ENCODE measurements around the gene YPEL1.

The YPEL1 gene

GRCh38 chr22:21702094-21702493 lies 33.5 kb downstream of the YPEL1 start:
- Histone ChIP-seq H3K27ac (ENCODE audit: low read length) (no peak overlapping the region), H3K9ac (ENCODE audit: low read depth, low read length) (no peak overlapping the region), H3K4me1 (ENCODE audit: insufficient read depth, low read length) (no peaks in the 10 kb centered on the region), H3K27me3 (ENCODE audit: insufficient read depth, low read length) (no peaks in the 10 kb centered on the region), H3K4me3 (ENCODE audit: low read length) (no peak overlapping the region), H3K36me3 (ENCODE audit: insufficient read depth, low read depth, low read length) (peaks cover 30% of the 10 kb centered on the region), H3K9me3 (ENCODE audit: insufficient read depth, low read depth, low read length) (no peaks in the 10 kb centered on the region)

DNA sequence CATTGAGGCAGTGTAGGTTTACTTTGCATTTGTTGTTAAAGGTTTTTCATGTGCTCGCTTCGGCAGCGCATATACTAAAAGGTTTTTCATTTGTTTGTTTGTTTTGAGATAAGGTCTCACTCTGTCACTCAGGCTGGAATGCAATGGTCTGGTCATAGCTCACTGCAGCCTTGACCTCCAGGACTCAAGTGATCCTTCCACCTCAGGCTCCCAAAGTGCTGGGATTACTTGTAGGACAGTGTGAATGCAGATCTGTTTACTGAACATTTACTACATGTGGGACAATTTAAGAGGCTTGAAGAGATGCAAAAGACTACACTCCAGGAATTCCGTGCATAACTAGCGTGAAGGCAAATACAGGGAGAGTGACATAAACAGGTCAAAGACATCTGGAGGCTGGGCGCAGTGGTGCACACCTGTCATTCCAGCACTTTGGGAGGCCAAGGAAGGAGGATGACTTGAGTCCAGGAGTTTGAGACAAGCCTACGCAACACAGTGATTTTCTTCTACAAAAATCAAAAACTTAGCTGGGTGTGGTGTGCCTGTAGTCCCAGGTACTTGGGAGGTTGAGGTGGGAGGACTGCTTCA lies 34.1 kb downstream of the YPEL1 start:
- H3K36me3 ChIP-seq (ENCODE audit: insufficient read depth, low read depth, low read length) = peaks cover 36% of the 10 kb centered on the region
- no peak overlapping the region for H3K27ac ChIP-seq (ENCODE audit: low read length)

GRCh38 chr22:21700822-21701221 lies 34.8 kb downstream of the YPEL1 start:
- no peak overlapping the region for H3K27ac ChIP-seq (ENCODE audit: low read length)
- H3K9ac ChIP-seq (ENCODE audit: low read depth, low read length) = no peak overlapping the region
- H3K4me3 ChIP-seq (ENCODE audit: low read length) = no peak overlapping the region
- no peaks in the 10 kb centered on the region for H3K4me1 ChIP-seq (ENCODE audit: insufficient read depth, low read length)
- no peaks in the 10 kb centered on the region for H3K9me3 ChIP-seq (ENCODE audit: insufficient read depth, low read depth, low read length)
- H3K27me3 ChIP-seq (ENCODE audit: insufficient read depth, low read length) = no peaks in the 10 kb centered on the region
- peaks cover 43% of the 10 kb centered on the region for H3K36me3 ChIP-seq (ENCODE audit: insufficient read depth, low read depth, low read length)

More for the DNA sequence above, 34.1 kb downstream of the YPEL1 start:
- no peaks in the 10 kb centered on the region for H3K9me3 ChIP-seq (ENCODE audit: insufficient read depth, low read depth, low read length)
- H3K27me3 ChIP-seq (ENCODE audit: insufficient read depth, low read length) = no peaks in the 10 kb centered on the region
- H3K4me3 ChIP-seq (ENCODE audit: low read length) = no peak overlapping the region
- no peak overlapping the region for H3K9ac ChIP-seq (ENCODE audit: low read depth, low read length)
- H3K4me1 ChIP-seq (ENCODE audit: insufficient read depth, low read length) = no peaks in the 10 kb centered on the region

- no peak overlapping the region for H3K4me3 ChIP-seq (ENCODE audit: low read length)
- no peaks in the 10 kb centered on the region for H3K4me1 ChIP-seq (ENCODE audit: insufficient read depth, low read length)
- H3K9me3 ChIP-seq (ENCODE audit: insufficient read depth, low read depth, low read length) = no peaks in the 10 kb centered on the region
- no peak overlapping the region for H3K27ac ChIP-seq (ENCODE audit: low read length)
- H3K9ac ChIP-seq (ENCODE audit: low read depth, low read length) = no peak overlapping the region
- no peaks in the 10 kb centered on the region for H3K27me3 ChIP-seq (ENCODE audit: insufficient read depth, low read length)
- peaks cover 49% of the 10 kb centered on the region for H3K36me3 ChIP-seq (ENCODE audit: insufficient read depth, low read depth, low read length)
Observed at GRCh38 chr22:21699643-21700042, 36.0 kb downstream of the YPEL1 start.

DNA sequence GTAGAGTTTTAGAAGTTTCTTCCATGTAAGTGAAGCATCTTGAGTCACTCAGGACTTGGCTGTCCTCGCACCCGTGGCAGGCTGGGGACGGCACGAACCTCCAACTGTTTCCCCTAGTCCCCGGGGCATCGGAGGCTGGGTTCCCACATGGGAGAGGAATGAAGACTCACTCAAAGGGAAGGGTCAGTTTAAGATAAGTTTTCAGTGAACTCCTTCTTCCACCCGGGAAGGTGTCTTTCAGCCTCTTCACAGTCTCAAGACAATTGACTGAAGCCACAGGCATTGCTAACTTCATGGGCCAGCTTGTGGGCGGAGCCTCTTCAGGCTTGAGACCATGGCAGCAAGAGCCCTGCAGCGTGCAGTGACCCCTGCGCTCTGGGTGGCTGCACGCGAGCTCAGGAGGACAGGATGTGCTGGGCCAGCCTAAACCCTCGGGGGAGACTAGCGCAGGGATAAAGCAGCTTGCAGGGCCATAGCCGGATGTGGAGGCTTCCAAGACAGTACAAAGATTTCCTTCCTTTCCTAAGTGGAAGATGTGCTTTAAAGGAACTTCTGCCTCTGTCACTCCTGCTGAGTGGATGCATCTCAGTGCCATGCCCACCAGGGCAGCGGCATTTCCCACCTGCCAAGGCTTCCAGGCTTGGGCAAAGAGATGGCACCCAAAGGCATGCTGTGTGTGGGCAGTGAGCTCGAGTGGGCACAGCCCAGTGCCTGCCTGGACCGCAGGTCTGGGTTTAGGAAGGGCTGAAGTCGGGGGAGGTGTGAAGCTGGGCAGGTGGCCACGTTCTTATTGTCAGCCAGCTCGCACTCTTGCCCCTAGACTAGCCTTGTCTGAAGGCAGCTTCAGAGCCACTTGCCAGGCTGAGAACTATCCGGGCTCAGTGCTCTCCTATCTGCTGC lies 36.9 kb downstream of the YPEL1 start:
- H3K27ac ChIP-seq (ENCODE audit: low read length) = no peak overlapping the region
- H3K4me3 ChIP-seq (ENCODE audit: low read length) = no peak overlapping the region
- H3K9me3 ChIP-seq (ENCODE audit: insufficient read depth, low read depth, low read length) = no peaks in the 10 kb centered on the region
- H3K9ac ChIP-seq (ENCODE audit: low read depth, low read length) = no peak overlapping the region
- H3K4me1 ChIP-seq (ENCODE audit: insufficient read depth, low read length) = no peaks in the 10 kb centered on the region
- no peaks in the 10 kb centered on the region for H3K27me3 ChIP-seq (ENCODE audit: insufficient read depth, low read length)
- peaks cover 55% of the 10 kb centered on the region for H3K36me3 ChIP-seq (ENCODE audit: insufficient read depth, low read depth, low read length)

DNA sequence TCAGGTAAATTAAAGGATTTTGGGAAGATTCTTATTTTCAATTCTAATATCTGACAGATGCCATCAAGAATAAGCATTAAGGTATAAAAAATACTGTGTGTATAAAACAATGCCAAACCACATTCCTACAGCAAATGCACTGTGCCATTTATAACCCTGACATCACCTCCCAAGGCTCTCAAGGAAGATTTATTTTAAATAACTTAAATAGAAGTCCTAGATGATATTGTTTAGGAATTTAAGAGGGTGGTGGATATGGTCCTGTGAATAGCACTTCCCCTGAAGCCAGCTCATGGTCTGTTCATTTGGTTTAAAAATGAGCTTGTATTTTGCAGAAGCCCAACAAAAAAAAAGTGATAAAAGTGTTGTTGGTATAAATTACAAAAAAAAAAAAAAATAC lies 37.7 kb downstream of the YPEL1 start:
- no peak overlapping the region for H3K27ac ChIP-seq (ENCODE audit: low read length)

DNA sequence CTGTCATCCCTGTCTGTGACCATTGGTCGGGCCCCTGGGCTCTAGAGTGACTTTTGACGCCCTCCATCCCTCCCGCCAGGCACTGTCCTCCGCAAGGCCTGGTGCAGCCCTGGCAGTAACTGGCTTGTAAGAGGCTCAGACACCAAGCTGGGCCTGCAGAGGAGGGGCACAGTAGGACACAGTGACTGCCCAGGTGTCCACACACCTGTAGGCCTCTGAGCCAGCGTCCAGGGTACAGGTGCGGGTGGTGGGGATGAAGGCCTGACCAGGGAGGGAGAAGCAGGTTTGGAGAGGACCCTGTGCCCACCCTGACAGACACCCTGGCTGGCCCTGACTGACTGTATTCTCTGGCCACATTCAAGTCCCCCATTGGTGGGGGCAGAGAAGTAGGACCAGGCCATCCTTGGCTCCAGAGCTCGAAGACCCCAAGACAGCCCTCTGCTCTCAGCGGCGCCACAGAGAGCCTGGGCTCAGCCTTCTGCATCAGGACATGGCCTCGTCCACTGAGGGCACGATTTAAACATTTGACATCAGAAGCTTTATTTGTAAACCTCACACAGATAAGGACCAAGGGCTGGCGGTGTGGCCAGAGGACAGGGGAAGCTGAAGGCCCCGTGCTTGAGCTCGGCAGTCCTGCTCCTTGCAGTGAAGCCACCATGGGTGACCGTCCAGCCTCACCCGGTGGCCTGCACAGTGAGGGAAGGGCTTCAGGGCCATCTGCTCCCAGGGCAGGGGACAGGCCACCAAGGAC lies 38.4 kb downstream of the YPEL1 start:
- Histone ChIP-seq H3K27me3 (ENCODE audit: insufficient read depth, low read length) (no peaks in the 10 kb centered on the region), H3K4me3 (ENCODE audit: low read length) (no peak overlapping the region), H3K36me3 (ENCODE audit: insufficient read depth, low read depth, low read length) (peaks cover 54% of the 10 kb centered on the region), H3K9ac (ENCODE audit: low read depth, low read length) (no peak overlapping the region), H3K4me1 (ENCODE audit: insufficient read depth, low read length) (no peaks in the 10 kb centered on the region), H3K27ac (ENCODE audit: low read length) (no peak overlapping the region), H3K9me3 (ENCODE audit: insufficient read depth, low read depth, low read length) (no peaks in the 10 kb centered on the region)

More for the DNA sequence above, 37.7 kb downstream of the YPEL1 start:
- no peak overlapping the region for H3K9ac ChIP-seq (ENCODE audit: low read depth, low read length)
- H3K36me3 ChIP-seq (ENCODE audit: insufficient read depth, low read depth, low read length) = peaks cover 54% of the 10 kb centered on the region
- H3K27me3 ChIP-seq (ENCODE audit: insufficient read depth, low read length) = no peaks in the 10 kb centered on the region
- no peaks in the 10 kb centered on the region for H3K9me3 ChIP-seq (ENCODE audit: insufficient read depth, low read depth, low read length)
- H3K4me3 ChIP-seq (ENCODE audit: low read length) = no peak overlapping the region
- no peaks in the 10 kb centered on the region for H3K4me1 ChIP-seq (ENCODE audit: insufficient read depth, low read length)

DNA sequence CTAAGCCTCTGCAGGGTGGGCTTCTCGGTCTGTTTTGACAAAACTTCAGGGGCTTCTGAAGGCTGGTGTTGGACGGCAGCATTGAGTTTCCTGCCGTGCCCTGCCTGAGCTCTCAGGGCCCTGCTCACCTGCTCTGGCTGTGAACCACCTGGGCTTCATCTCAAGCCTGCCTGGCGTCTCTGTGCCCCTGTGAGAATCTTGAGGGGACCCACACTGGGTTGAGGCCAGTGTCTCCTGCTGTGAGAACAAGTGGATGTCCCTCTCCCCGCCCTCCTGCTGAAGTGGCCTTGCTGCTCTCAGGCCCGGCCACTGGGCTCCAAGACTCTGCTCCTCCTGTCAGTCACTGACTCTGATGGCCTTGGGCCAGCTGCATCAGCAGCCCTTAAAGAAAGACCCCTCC lies 39.5 kb downstream of the YPEL1 start:
- no peak overlapping the region for H3K9ac ChIP-seq (ENCODE audit: low read depth, low read length)
- no peak overlapping the region for H3K4me3 ChIP-seq (ENCODE audit: low read length)
- no peaks in the 10 kb centered on the region for H3K9me3 ChIP-seq (ENCODE audit: insufficient read depth, low read depth, low read length)
- peaks cover 57% of the 10 kb centered on the region for H3K36me3 ChIP-seq (ENCODE audit: insufficient read depth, low read depth, low read length)
- H3K27ac ChIP-seq (ENCODE audit: low read length) = no peak overlapping the region
- no peaks in the 10 kb centered on the region for H3K4me1 ChIP-seq (ENCODE audit: insufficient read depth, low read length)
- no peaks in the 10 kb centered on the region for H3K27me3 ChIP-seq (ENCODE audit: insufficient read depth, low read length)

DNA sequence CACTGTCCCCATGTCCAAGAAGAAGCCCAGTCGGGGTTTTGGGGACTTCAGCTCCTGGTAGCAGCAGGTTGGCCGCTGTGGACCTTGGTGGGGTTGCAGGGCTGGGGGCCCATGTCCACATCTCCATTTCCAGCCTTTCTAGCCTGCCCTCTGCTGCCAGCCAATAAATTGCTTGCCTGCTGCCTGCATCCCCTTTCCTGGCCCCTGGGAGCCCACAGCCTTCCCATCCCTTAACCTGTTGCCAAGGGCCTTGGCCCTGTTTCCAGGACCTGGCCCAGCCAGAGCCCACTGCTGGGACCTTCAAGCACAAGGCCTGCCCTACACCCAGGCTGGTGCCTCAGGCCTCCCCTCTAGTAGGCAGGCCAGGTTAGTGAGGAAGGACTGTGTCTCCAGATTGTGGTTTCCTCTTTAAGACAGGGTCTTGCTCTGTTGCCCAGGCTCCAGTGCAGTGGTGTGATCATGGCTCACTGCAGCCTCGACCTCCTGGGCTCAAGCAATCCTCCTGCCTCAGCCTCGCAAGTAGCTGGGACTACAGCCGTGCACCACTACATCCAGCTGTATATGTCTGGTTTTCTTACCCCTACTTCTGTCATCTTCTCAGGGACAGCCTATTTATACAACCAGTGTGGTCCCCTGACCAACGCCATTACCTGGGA lies 40.0 kb downstream of the YPEL1 start:
- Histone ChIP-seq H3K9me3 (ENCODE audit: insufficient read depth, low read depth, low read length) (no peaks in the 10 kb centered on the region), H3K27me3 (ENCODE audit: insufficient read depth, low read length) (no peaks in the 10 kb centered on the region), H3K36me3 (ENCODE audit: insufficient read depth, low read depth, low read length) (peaks cover 57% of the 10 kb centered on the region), H3K27ac (ENCODE audit: low read length) (no peak overlapping the region), H3K9ac (ENCODE audit: low read depth, low read length) (no peak overlapping the region), H3K4me3 (ENCODE audit: low read length) (no peak overlapping the region), H3K4me1 (ENCODE audit: insufficient read depth, low read length) (no peaks in the 10 kb centered on the region)

DNA sequence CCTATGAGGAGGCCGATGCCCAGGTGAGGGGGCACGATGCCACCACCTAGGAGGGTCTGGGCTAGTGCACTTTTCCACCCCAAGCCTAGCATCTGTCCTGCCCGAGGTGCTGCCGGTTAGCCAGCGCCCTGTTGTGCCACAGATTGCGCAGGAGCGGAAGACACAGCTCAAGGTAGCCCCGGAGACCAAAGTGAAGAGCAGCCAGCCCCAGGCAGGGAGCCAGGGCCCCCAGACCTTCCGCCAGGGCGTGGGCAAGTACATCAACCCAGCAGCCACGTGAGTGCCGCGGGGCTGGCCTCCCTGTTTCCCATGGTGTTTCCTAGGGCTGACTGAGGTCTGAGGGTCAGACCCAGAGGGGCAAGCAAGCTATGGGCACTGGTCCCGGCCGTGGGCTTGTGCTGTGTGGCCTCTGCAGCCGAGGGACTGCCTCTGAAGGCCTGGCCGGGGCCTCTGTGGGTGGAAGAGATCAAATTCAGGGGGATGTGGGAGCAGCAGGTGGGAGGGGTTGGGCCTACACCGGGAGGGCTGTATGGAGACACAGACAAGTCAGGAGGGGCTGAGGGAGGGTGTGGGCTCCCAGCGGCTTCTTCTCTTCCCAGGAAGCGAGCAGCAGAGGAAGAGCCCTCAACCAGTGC lies 40.7 kb downstream of the YPEL1 start:
- H3K27me3 ChIP-seq (ENCODE audit: insufficient read depth, low read length) = no peaks in the 10 kb centered on the region
- no peaks in the 10 kb centered on the region for H3K4me1 ChIP-seq (ENCODE audit: insufficient read depth, low read length)
- H3K36me3 ChIP-seq (ENCODE audit: insufficient read depth, low read depth, low read length) = peaks cover 56% of the 10 kb centered on the region
- H3K9me3 ChIP-seq (ENCODE audit: insufficient read depth, low read depth, low read length) = no peaks in the 10 kb centered on the region
- H3K9ac ChIP-seq (ENCODE audit: low read depth, low read length) = no peak overlapping the region
- no peak overlapping the region for H3K27ac ChIP-seq (ENCODE audit: low read length)
- no peak overlapping the region for H3K4me3 ChIP-seq (ENCODE audit: low read length)

GRCh38 chr22:21694394-21694793 lies 41.2 kb downstream of the YPEL1 start:
- no peak overlapping the region for H3K4me3 ChIP-seq (ENCODE audit: low read length)
- no peaks in the 10 kb centered on the region for H3K9me3 ChIP-seq (ENCODE audit: insufficient read depth, low read depth, low read length)
- H3K9ac ChIP-seq (ENCODE audit: low read depth, low read length) = no peak overlapping the region
- H3K27me3 ChIP-seq (ENCODE audit: insufficient read depth, low read length) = no peaks in the 10 kb centered on the region
- no peak overlapping the region for H3K27ac ChIP-seq (ENCODE audit: low read length)
- no peaks in the 10 kb centered on the region for H3K4me1 ChIP-seq (ENCODE audit: insufficient read depth, low read length)
- peaks cover 50% of the 10 kb centered on the region for H3K36me3 ChIP-seq (ENCODE audit: insufficient read depth, low read depth, low read length)

Measured in iPS-20b (cell line).